H9 (cell line): ENCODE data around the gene LIN28B. TPM values are rescaled to one million over a fixed set of nuclear protein-coding genes. Genes with fewer than 3 reads are reported as not detected.

Experiments used
- DNase-seq: peaks from one replicate; pipeline ENCODE4 v3.0.0-alpha.2; 2017
- H2AFZ ChIP-seq: one replicate; pipeline ENCODE4 v1.6.1; 2013; ENCODE audit warnings: mild to moderate bottlenecking, low read length, control low read depth, moderate library complexity
- H2AK5ac ChIP-seq: 2 replicates; pipeline ENCODE4 v1.6.1; 2013; ENCODE audit warnings: low read length, control low read depth, mixed read lengths; ENCODE audit not compliant: insufficient read length
- H2BK120ac ChIP-seq: one replicate; pipeline ENCODE4 v1.6.1; 2013; ENCODE audit warnings: low read depth, mild to moderate bottlenecking, low read length, control low read depth, inconsistent platforms; ENCODE audit not compliant: poor library complexity, severe bottlenecking
- H2BK12ac ChIP-seq: 2 replicates; pipeline ENCODE4 v1.6.1; 2013; ENCODE audit warnings: low read length, control low read depth, mixed read lengths, low read depth; ENCODE audit not compliant: insufficient read length
- H2BK15ac ChIP-seq: 2 replicates; pipeline ENCODE4 v1.6.1; 2013; ENCODE audit warnings: low read depth, low read length, control low read depth
- H2BK20ac ChIP-seq: one replicate; pipeline ENCODE4 v1.6.1; 2013; ENCODE audit warnings: low read depth, mild to moderate bottlenecking, low read length, control low read depth, inconsistent platforms; ENCODE audit not compliant: poor library complexity, severe bottlenecking
- H2BK5ac ChIP-seq: 2 replicates; pipeline ENCODE4 v1.6.1; 2013; ENCODE audit warnings: low read length, control low read depth, mixed read lengths; ENCODE audit not compliant: insufficient read length
- H3K14ac ChIP-seq: 2 replicates; pipeline ENCODE4 v1.6.1; 2013; ENCODE audit warnings: low read length, control low read depth; ENCODE audit not compliant: insufficient read depth
- H3K18ac ChIP-seq: 2 replicates; pipeline ENCODE4 v1.6.1; 2013; ENCODE audit warnings: low read depth, mild to moderate bottlenecking, mixed read lengths, low read length, control low read depth; ENCODE audit not compliant: insufficient read length
- H3K23ac ChIP-seq: 2 replicates; pipeline ENCODE4 v1.6.1; 2013; ENCODE audit warnings: low read length, control low read depth, mixed read lengths, low read depth; ENCODE audit not compliant: insufficient read length
- H3K23me2 ChIP-seq: 2 replicates; pipeline ENCODE4 v1.6.1; 2013; ENCODE audit warnings: low read depth, mild to moderate bottlenecking, mixed read lengths, low read length, control low read depth; ENCODE audit not compliant: insufficient read length, poor library complexity, severe bottlenecking
- H3K27ac ChIP-seq: 2 replicates; pipeline ENCODE4 v1.5.1; 2013; ENCODE audit warnings: low read length, control low read depth, mixed read lengths, low read depth; ENCODE audit not compliant: insufficient read length
- H3K27me3 ChIP-seq: 2 replicates; pipeline ENCODE4 v1.6.1; 2013; ENCODE audit warnings: low read length, control low read depth, inconsistent platforms; ENCODE audit not compliant: insufficient read depth
- H3K4ac ChIP-seq: 2 replicates; pipeline ENCODE4 v1.6.1; 2013; ENCODE audit warnings: low read depth, mild to moderate bottlenecking, control low read depth, inconsistent platforms, low read length, moderate library complexity
- H3K4me1 ChIP-seq: 2 replicates; pipeline ENCODE4 v1.6.1; 2013; ENCODE audit warnings: low read length, control low read depth, inconsistent platforms; ENCODE audit not compliant: insufficient read depth
- H3K4me2 ChIP-seq: 2 replicates; pipeline ENCODE4 v1.6.1; 2013; ENCODE audit warnings: low read length, control low read depth, mixed read lengths; ENCODE audit not compliant: insufficient read length, insufficient read depth
- H3K56ac ChIP-seq: 2 replicates; pipeline ENCODE4 v1.6.1; 2013; ENCODE audit warnings: low read depth, mild to moderate bottlenecking, mixed read lengths, low read length, control low read depth; ENCODE audit not compliant: insufficient read length
- H3K79me1 ChIP-seq: 2 replicates; pipeline ENCODE4 v1.6.1; 2013; ENCODE audit warnings: low read depth, mild to moderate bottlenecking, moderate library complexity, low read length, control low read depth, inconsistent platforms; ENCODE audit not compliant: insufficient read depth, poor library complexity, severe bottlenecking
- H3K79me2 ChIP-seq: 2 replicates; pipeline ENCODE4 v1.6.1; 2013; ENCODE audit warnings: low read length, control low read depth, inconsistent platforms; ENCODE audit not compliant: insufficient read depth
- H3K9ac ChIP-seq: 2 replicates; pipeline ENCODE4 v1.6.1; 2013; ENCODE audit warnings: low read length, control low read depth, mixed read lengths; ENCODE audit not compliant: insufficient read length; ENCODE audit errors: extremely low read depth
- H3K9me3 ChIP-seq: one replicate; pipeline ENCODE4 v1.6.1; 2013; ENCODE audit warnings: low read depth, low read length, inconsistent platforms; ENCODE audit not compliant: control insufficient read depth
- H3T11ph ChIP-seq: one replicate; pipeline ENCODE4 v1.6.1; 2013; ENCODE audit warnings: mild to moderate bottlenecking, low read length, control low read depth, inconsistent platforms
- H4K20me1 ChIP-seq: one replicate; pipeline ENCODE4 v1.6.1; 2013; ENCODE audit not compliant: control insufficient read depth, insufficient read length, insufficient read depth
- H4K5ac ChIP-seq: 2 replicates; pipeline ENCODE4 v1.6.1; 2013; ENCODE audit warnings: low read depth, mild to moderate bottlenecking, mixed read lengths, low read length, control low read depth; ENCODE audit not compliant: insufficient read length
- H4K8ac ChIP-seq: replicated peaks from 2 replicates; pipeline ENCODE4 v1.6.1; 2013; ENCODE audit warnings: low read length, control low read depth, mixed read lengths, low read depth; ENCODE audit not compliant: insufficient read length
- H4K91ac ChIP-seq: 2 replicates; pipeline ENCODE4 v1.6.1; 2013; ENCODE audit warnings: low read depth, mild to moderate bottlenecking, moderate library complexity, mixed read lengths, low read length, control low read depth; ENCODE audit not compliant: insufficient read length
- H3K27ac Mint-ChIP-seq, 3 experiments: 2 replicates in 2 of 3; 3 replicates in 1 of 3; pipeline ENCODE4 v1.8.0; 2020 to 2021; ENCODE audit warnings: mixed read lengths in 3 of 3, mild to moderate bottlenecking in 1 of 3, moderate library complexity in 1 of 3
- H3K27me3 Mint-ChIP-seq: 2 replicates; pipeline ENCODE4 v1.8.0; 2021; ENCODE audit warnings: low read depth, mild to moderate bottlenecking, moderate library complexity, mixed read lengths
- H3K36me3 Mint-ChIP-seq, 3 experiments: 2 replicates in 2 of 3; 3 replicates in 1 of 3; pipeline ENCODE4 v1.8.0; 2020 to 2021; ENCODE audit warnings: low read depth in 3 of 3, mixed read lengths in 3 of 3; ENCODE audit not compliant: insufficient read depth in 1 of 3
- H3K4me1 Mint-ChIP-seq, 2 experiments: 2 replicates each; pipeline ENCODE4 v1.8.0; 2020; ENCODE audit warnings: mixed read lengths in 2 of 2
- H3K4me3 Mint-ChIP-seq, 2 experiments: 2 replicates in 1 of 2; 3 replicates in 1 of 2; pipeline ENCODE4 v1.8.0; 2020 to 2021; ENCODE audit warnings: mild to moderate bottlenecking in 2 of 2, mixed read lengths in 2 of 2, moderate library complexity in 1 of 2
- H3K9me3 Mint-ChIP-seq, 2 experiments: 2 replicates in 1 of 2; 3 replicates in 1 of 2; pipeline ENCODE4 v1.8.0; 2020; ENCODE audit warnings: mild to moderate bottlenecking in 2 of 2, mixed read lengths in 2 of 2, moderate library complexity in 1 of 2
- WGBS: extraction: QIAGEN DNeasy Blood & Tissue Kit; methylation state at CpG from one replicate; pipeline ENCODE4 v1.1.7; 2013; ENCODE audit warnings: missing lambda C conversion rate, low lambda C conversion rate, mixed read lengths; ENCODE audit not compliant: insufficient read length; ENCODE audit errors: extremely low coverage; 5-methylcytosine and 5-hydroxymethylcytosine counted together
- total RNA-seq: library from RNA; stranded (reverse); gene quantifications from 2 replicates; pipeline ENCODE4 v1.2.1, GENCODE V29; 2021
- TF ChIP-seq, protein P1 (sequence below): fragments of 200-600 bp; sonication (generic); conservative IDR thresholded peaks from 3 replicates; pipeline ENCODE4 v1.8.0; 2021; ENCODE audit warnings: antibody characterized with exemption, mild to moderate bottlenecking

Gene LIN28B
- total RNA-seq, 1 experiment from 2014 or later, result 110 TPM

DNA sequence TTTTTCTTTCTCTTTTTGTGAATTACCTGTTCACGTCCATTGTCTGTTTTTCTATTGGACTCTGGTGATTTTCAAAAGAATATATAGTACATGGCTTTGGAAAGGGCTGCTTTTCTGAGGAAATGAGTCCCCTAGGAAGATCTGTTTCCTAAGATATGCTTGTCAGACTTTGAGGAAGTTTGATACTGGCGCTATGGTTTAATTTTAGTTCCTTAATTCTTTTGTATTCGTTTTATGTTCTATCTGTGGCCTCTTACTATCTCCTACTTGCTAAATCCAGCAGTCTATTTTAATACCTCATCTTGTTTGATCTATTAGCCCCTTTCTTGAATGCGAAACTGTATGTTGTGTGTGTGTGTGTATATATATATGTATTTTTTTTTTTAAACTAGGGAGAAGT, 101.9 kb downstream of the LIN28B start:
- no peak overlapping the region for H4K8ac ChIP-seq
- no peak overlapping the region for H3K14ac ChIP-seq
- peak overlapping the region in 1 of 3 experiments; percentile 22; a peak in 2 of 7 replicates for H3K27ac Mint-ChIP-seq
- no peak overlapping the region for H3T11ph ChIP-seq
- H3K56ac ChIP-seq, result no peak overlapping the region
- no peak overlapping the region for H3K4me2 ChIP-seq
- TF ChIP-seq, protein P1, sequence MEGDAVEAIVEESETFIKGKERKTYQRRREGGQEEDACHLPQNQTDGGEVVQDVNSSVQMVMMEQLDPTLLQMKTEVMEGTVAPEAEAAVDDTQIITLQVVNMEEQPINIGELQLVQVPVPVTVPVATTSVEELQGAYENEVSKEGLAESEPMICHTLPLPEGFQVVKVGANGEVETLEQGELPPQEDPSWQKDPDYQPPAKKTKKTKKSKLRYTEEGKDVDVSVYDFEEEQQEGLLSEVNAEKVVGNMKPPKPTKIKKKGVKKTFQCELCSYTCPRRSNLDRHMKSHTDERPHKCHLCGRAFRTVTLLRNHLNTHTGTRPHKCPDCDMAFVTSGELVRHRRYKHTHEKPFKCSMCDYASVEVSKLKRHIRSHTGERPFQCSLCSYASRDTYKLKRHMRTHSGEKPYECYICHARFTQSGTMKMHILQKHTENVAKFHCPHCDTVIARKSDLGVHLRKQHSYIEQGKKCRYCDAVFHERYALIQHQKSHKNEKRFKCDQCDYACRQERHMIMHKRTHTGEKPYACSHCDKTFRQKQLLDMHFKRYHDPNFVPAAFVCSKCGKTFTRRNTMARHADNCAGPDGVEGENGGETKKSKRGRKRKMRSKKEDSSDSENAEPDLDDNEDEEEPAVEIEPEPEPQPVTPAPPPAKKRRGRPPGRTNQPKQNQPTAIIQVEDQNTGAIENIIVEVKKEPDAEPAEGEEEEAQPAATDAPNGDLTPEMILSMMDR, result no peak
- H3K18ac ChIP-seq, result no peak overlapping the region
- no peaks in the 10 kb centered on the region for H3K9me3 ChIP-seq
- H3K36me3 Mint-ChIP-seq, result peaks cover 6 to 23% (median 14%) of the 10 kb centered on the region in 3 experiments; a peak in 5 of 7 replicates
- no peak overlapping the region for H2AFZ ChIP-seq
- H4K91ac ChIP-seq, result no peak overlapping the region
- no peak overlapping the region for H3K9ac ChIP-seq
- no peak overlapping the region for H3K4me3 Mint-ChIP-seq
- H3K27me3 Mint-ChIP-seq, result no peaks in the 10 kb centered on the region
- H4K20me1 ChIP-seq, result no peaks in the 10 kb centered on the region
- no peaks in the 10 kb centered on the region for H3K27me3 ChIP-seq
- peaks cover 5% of the 10 kb centered on the region; the same call in 1 of the 2 replicates for H3K79me2 ChIP-seq
- H3K4me1 ChIP-seq, result peaks cover 4% of the 10 kb centered on the region; the same call in 1 of the 2 replicates
- peaks cover 16 to 24% of the 10 kb centered on the region in 2 experiments for H3K4me1 Mint-ChIP-seq
- no peak overlapping the region for H2BK12ac ChIP-seq
- no peak for DNase-seq
- no peaks in the 10 kb centered on the region for H3K9me3 Mint-ChIP-seq
- WGBS, result no CpG with 5 or more reads among the region's 4 CpGs
- H3K23me2 ChIP-seq, result no peaks in the 10 kb centered on the region
- no peak overlapping the region for H3K4ac ChIP-seq
- no peak overlapping the region for H3K23ac ChIP-seq
- H2BK15ac ChIP-seq, result no peak overlapping the region
- H2BK20ac ChIP-seq, result no peak overlapping the region
- no peak overlapping the region for H3K27ac ChIP-seq
- no peak overlapping the region for H2BK5ac ChIP-seq
- no peak overlapping the region for H4K5ac ChIP-seq
- H2AK5ac ChIP-seq, result no peak overlapping the region
- no peaks in the 10 kb centered on the region for H3K79me1 ChIP-seq
- H2BK120ac ChIP-seq, result no peak overlapping the region
